ENCODE data around the gene BIVM.

The BIVM gene

GRCh38 chr13:102781591-102781990 lies 17.3 kb upstream of the BIVM start:
- H3K4me1 ChIP-seq: 0 out of 2 replicates have a peak, but pooled peaks cover 4% of the 10 kb centered on the region
- no peak overlapping the region for H3K4me3 ChIP-seq (ENCODE audit: low read depth, low read length)
- H3K27me3 ChIP-seq: no peaks in the 10 kb centered on the region
- peaks cover 16% of the 10 kb centered on the region for H3K36me3 ChIP-seq
- no peaks in the 10 kb centered on the region for H3K9me3 ChIP-seq
- no peak for DNase-seq
- TF ChIP-seq CTCF (IDR thresholded peaks at IDR 0.05; ENCODE audit: low read depth, low read length): no peak

- no peak overlapping the region for H3K4me3 ChIP-seq (ENCODE audit: low read depth, low read length)
- TF ChIP-seq CTCF (IDR thresholded peaks at IDR 0.05; ENCODE audit: low read depth, low read length): no peak
Measured at GRCh38 chr13:102784483-102784882, 14.4 kb upstream of the BIVM start.

GRCh38 chr13:102788683-102789082 lies 10.2 kb upstream of the BIVM start:
- no peaks in the 10 kb centered on the region for H3K4me1 ChIP-seq
- no peak overlapping the region for H3K4me3 ChIP-seq (ENCODE audit: low read depth, low read length)
- no peaks in the 10 kb centered on the region for H3K27me3 ChIP-seq
- TF ChIP-seq CTCF (IDR thresholded peaks at IDR 0.05; ENCODE audit: low read depth, low read length): no peak
- peaks cover 44% of the 10 kb centered on the region for H3K36me3 ChIP-seq
- H3K9me3 ChIP-seq: no peaks in the 10 kb centered on the region
- no peak for DNase-seq

More at GRCh38 chr13:102784483-102784882, 14.4 kb upstream of the BIVM start:
- peaks cover 35% of the 10 kb centered on the region for H3K36me3 ChIP-seq
- 0 out of 2 replicates have a peak, but pooled peaks cover 4% of the 10 kb centered on the region for H3K4me1 ChIP-seq
- H3K9me3 ChIP-seq: no peaks in the 10 kb centered on the region
- DNase-seq: no peak
- H3K27me3 ChIP-seq: no peaks in the 10 kb centered on the region

GRCh38 chr13:102792396-102792795 lies 6.5 kb upstream of the BIVM start:
- Histone ChIP-seq H3K4me1 (no peaks in the 10 kb centered on the region), H3K9me3 (no peaks in the 10 kb centered on the region), H3K36me3 (peaks cover 32% of the 10 kb centered on the region), H3K27me3 (no peaks in the 10 kb centered on the region), H3K4me3 (ENCODE audit: low read depth, low read length) (no peak overlapping the region)
- no peak for DNase-seq
- TF ChIP-seq CTCF (IDR thresholded peaks at IDR 0.05; ENCODE audit: low read depth, low read length): no peak

GRCh38 chr13:102793611-102794355 lies 5.1 kb upstream of the BIVM start:
- H3K36me3 ChIP-seq: peaks cover 20% of the 10 kb centered on the region
- H3K9me3 ChIP-seq: no peaks in the 10 kb centered on the region
- TF ChIP-seq CTCF (IDR thresholded peaks at IDR 0.05; ENCODE audit: low read depth, low read length): no peak
- no peaks in the 10 kb centered on the region for H3K4me1 ChIP-seq
- no peak overlapping the region for H3K4me3 ChIP-seq (ENCODE audit: low read depth, low read length)
- H3K27me3 ChIP-seq: no peaks in the 10 kb centered on the region
- DNase-seq: no peak

GRCh38 chr13:102799426-102800144 lies 666 bp downstream of the BIVM start:
- peak; percentile 48 for DNase-seq
- Histone ChIP-seq H3K4me3 (ENCODE audit: low read depth, low read length) (peak overlapping the region; percentile 91), H3K27me3 (no peaks in the 10 kb centered on the region), H3K4me1 (peaks cover 10% of the 10 kb centered on the region), H3K36me3 (no peaks in the 10 kb centered on the region), H3K9me3 (no peaks in the 10 kb centered on the region)
- no peak for TF ChIP-seq CTCF (IDR thresholded peaks at IDR 0.05; ENCODE audit: low read depth, low read length)

Measured in BE2C (cell line).